ENCODE results near the gene RABL3. TPM values are rescaled to one million over a fixed set of nuclear protein-coding genes. Genes with fewer than 3 reads are reported as not detected.

RABL3 gene
- total and polyA plus RNA-seq, 2 of the 13 experiments (the other 11 are each of a cell fraction or from before 2014, with no cell fraction given): 4.8 to 31.9 TPM

GRCh38 chr3:120649830-120650233, 92.5 kb downstream of the RABL3 start (continued):
- peak; percentile 45; the same call in 1 of the 2 replicates for TF ChIP-seq ARID5B (CRISPR knock-in tag; IDR thresholded peaks at IDR 0.05)
- peak; percentile 78 for TF ChIP-seq RARA (CRISPR knock-in tag; IDR thresholded peaks at IDR 0.05)
- TF ChIP-seq FOXA1 (IDR thresholded peaks at IDR 0.05): no peak
- TF ChIP-seq FOXA1 (CRISPR knock-in tag; IDR thresholded peaks at IDR 0.05): 0 out of 2 replicates have a peak, but pooled peaks have one; percentile 3
- peak; percentile 93 for TF ChIP-seq RFX5 (IDR thresholded peaks at IDR 0.05; ENCODE audit: low read depth, low read length)
- no peak for TF ChIP-seq SOX6 (IDR thresholded peaks at IDR 0.05)
- peak; percentile 16; the same call in 1 of the 2 replicates for TF ChIP-seq SOX6 (CRISPR knock-in tag; IDR thresholded peaks at IDR 0.05)
- no peak for TF ChIP-seq TEAD3 (CRISPR knock-in tag; optimal IDR thresholded peaks at IDR 0.05; ENCODE audit: borderline replicate concordance)
- 0 out of 2 replicates have a peak, but pooled peaks have one; percentile 19 for TF ChIP-seq RBFOX2 (IDR thresholded peaks at IDR 0.05; ENCODE audit: low read depth, low read length)
- TF ChIP-seq, protein P1, sequence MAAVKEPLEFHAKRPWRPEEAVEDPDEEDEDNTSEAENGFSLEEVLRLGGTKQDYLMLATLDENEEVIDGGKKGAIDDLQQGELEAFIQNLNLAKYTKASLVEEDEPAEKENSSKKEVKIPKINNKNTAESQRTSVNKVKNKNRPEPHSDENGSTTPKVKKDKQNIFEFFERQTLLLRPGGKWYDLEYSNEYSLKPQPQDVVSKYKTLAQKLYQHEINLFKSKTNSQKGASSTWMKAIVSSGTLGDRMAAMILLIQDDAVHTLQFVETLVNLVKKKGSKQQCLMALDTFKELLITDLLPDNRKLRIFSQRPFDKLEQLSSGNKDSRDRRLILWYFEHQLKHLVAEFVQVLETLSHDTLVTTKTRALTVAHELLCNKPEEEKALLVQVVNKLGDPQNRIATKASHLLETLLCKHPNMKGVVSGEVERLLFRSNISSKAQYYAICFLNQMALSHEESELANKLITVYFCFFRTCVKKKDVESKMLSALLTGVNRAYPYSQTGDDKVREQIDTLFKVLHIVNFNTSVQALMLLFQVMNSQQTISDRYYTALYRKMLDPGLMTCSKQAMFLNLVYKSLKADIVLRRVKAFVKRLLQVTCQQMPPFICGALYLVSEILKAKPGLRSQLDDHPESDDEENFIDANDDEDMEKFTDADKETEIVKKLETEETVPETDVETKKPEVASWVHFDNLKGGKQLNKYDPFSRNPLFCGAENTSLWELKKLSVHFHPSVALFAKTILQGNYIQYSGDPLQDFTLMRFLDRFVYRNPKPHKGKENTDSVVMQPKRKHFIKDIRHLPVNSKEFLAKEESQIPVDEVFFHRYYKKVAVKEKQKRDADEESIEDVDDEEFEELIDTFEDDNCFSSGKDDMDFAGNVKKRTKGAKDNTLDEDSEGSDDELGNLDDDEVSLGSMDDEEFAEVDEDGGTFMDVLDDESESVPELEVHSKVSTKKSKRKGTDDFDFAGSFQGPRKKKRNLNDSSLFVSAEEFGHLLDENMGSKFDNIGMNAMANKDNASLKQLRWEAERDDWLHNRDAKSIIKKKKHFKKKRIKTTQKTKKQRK (IDR thresholded peaks at IDR 0.05; ENCODE audit: low read length): no peak
- TF ChIP-seq HNF4G (IDR thresholded peaks at IDR 0.05; ENCODE audit: borderline replicate concordance, low read depth, low read length): peak; percentile 35; the same call in 1 of the 2 replicates
- TF ChIP-seq HNF4G (CRISPR knock-in tag; IDR thresholded peaks at IDR 0.05; ENCODE audit: borderline replicate concordance, low read depth): no peak
- peak; percentile 53; the same call in 1 of the 2 replicates for TF ChIP-seq NCOR1 (IDR thresholded peaks at IDR 0.05; ENCODE audit: borderline replicate concordance, low read length)
- TF ChIP-seq TFAP4 (IDR thresholded peaks at IDR 0.05; ENCODE audit: borderline replicate concordance, low read depth): peak; percentile 80

All from HepG2 (cell line).